ENCODE results near the gene SLC2A10.
A peak's percentile ranks its signal among the peaks of the same experiment; 100 is the strongest.
"Not testable (repeated sequence)": the region's sequence is repeated elsewhere in the genome, so short reads cannot be mapped to it uniquely, and the experiment has no call there.

The SLC2A10 gene

GRCh38 chr20:46709459-46710152, at the start of gene SLC2A10:
Gene SLC2A10 (plus strand): TSS chr20:46709649. CDS start chr20:46709737, 88 bp downstream.
- DNase-seq (ENCODE audit: low spot score), result peak; percentile 36

- no peak for DNase-seq (ENCODE audit: low spot score)
Observed at GRCh38 chr20:46660487-46660886, 49.0 kb upstream of the SLC2A10 start.

GRCh38 chr20:46661659-46662058, 47.8 kb upstream of the SLC2A10 start:
- no peak for DNase-seq (ENCODE audit: low spot score)

GRCh38 chr20:46663531-46663930, 45.9 kb upstream of the SLC2A10 start:
- no peak for DNase-seq (ENCODE audit: low spot score)

- no peak for DNase-seq (ENCODE audit: low spot score)
Observed at GRCh38 chr20:46665602-46666001, 43.8 kb upstream of the SLC2A10 start.

- no peak for DNase-seq (ENCODE audit: low spot score)
Observed at GRCh38 chr20:46666306-46666705, 43.1 kb upstream of the SLC2A10 start.

GRCh38 chr20:46666818-46667515, 42.5 kb upstream of the SLC2A10 start:
- DNase-seq (ENCODE audit: low spot score), result no peak

GRCh38 chr20:46670228-46670584, 39.2 kb upstream of the SLC2A10 start:
- no peak for DNase-seq (ENCODE audit: low spot score)

- DNase-seq (ENCODE audit: low spot score), result no peak
Observed at GRCh38 chr20:46670585-46671584, 38.6 kb upstream of the SLC2A10 start.

GRCh38 chr20:46671866-46672542, 37.4 kb upstream of the SLC2A10 start:
- no peak for DNase-seq (ENCODE audit: low spot score)

- DNase-seq (ENCODE audit: low spot score), result no peak
Observed at GRCh38 chr20:46672543-46673148, 36.8 kb upstream of the SLC2A10 start.

- no peak for DNase-seq (ENCODE audit: low spot score)
Observed at GRCh38 chr20:46673394-46674252, 35.8 kb upstream of the SLC2A10 start.

- DNase-seq (ENCODE audit: low spot score), result no peak
Observed at GRCh38 chr20:46674253-46675083, 35.0 kb upstream of the SLC2A10 start.

- not testable (repeated sequence) for DNase-seq (ENCODE audit: low spot score)
Observed at GRCh38 chr20:46676649-46677316, 32.7 kb upstream of the SLC2A10 start.

- DNase-seq (ENCODE audit: low spot score), result no peak
Observed at GRCh38 chr20:46677608-46678007, 31.8 kb upstream of the SLC2A10 start.

- DNase-seq (ENCODE audit: low spot score), result no peak
Observed at GRCh38 chr20:46678516-46678915, 30.9 kb upstream of the SLC2A10 start.

- DNase-seq (ENCODE audit: low spot score), result no peak
Observed at GRCh38 chr20:46680684-46681031, 28.8 kb upstream of the SLC2A10 start.

GRCh38 chr20:46681032-46681854, 28.2 kb upstream of the SLC2A10 start:
- DNase-seq (ENCODE audit: low spot score), result peak; percentile 57
